Activated naive CD8-positive, alpha-beta T cell (primary cell): ENCODE measurements around the gene TRAPPC2.
A peak's percentile ranks its signal among the peaks of the same experiment; 100 is the strongest.
"Not testable (repeated sequence)": the region's sequence is repeated elsewhere in the genome, so short reads cannot be mapped to it uniquely, and the experiment has no call there.

ENCODE experiments used
- H3K27ac Mint-ChIP-seq: one replicate; pipeline ENCODE4 v1.8.0; 2021; ENCODE audit warnings: mixed read lengths
- H3K27me3 Mint-ChIP-seq: one replicate; pipeline ENCODE4 v1.8.0; 2021; ENCODE audit warnings: mixed read lengths
- H3K36me3 Mint-ChIP-seq: one replicate; pipeline ENCODE4 v1.8.0; 2021; ENCODE audit warnings: mixed read lengths
- H3K4me1 Mint-ChIP-seq: one replicate; pipeline ENCODE4 v1.8.0; 2021; ENCODE audit warnings: low read depth, mixed read lengths
- H3K4me3 Mint-ChIP-seq: one replicate; pipeline ENCODE4 v1.8.0; 2021; ENCODE audit warnings: mild to moderate bottlenecking, mixed read lengths
- H3K9me3 Mint-ChIP-seq: one replicate; pipeline ENCODE4 v1.8.0; 2021; ENCODE audit warnings: low read depth, mixed read lengths

The TRAPPC2 gene

GRCh38 chrX:13724878-13725277 is 9.5 kb downstream of the TRAPPC2 start:
- peaks cover 60% of the 10 kb centered on the region for H3K4me1 Mint-ChIP-seq

DNA sequence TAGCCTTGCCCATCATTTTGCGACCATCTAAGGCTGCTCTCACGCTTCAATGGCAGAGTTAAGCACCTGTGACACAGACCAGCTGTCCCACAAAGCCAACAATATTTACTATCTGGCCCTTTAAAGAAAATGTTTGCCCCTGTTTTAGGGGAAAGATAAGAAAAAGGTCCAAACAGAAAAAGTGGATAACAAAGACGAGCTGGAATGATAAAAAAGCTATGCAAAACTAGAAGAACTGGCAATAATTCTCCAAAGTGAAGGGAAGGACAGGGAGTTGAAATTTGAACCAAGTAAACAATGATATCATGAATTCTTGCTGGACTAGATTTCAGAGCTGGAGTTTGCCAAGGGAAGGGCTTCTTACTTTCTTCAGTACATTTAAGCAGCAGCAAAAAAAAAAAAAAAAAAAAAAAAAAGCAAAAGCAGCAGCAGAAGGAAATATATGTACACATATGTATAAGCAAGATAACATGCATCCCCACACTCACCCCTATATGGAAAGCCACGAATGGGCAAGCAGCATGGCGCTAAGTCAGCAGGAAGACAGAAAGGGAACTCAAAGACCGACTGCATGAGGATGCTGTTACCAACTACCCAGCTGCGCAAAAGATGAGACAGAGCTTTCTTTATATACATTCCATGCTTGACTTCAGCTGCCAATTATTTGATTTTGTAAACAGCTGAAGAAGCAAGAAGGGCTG is 12.5 kb downstream of the TRAPPC2 start:
- peaks cover 8% of the 10 kb centered on the region for H3K36me3 Mint-ChIP-seq
- no peak overlapping the region for H3K4me3 Mint-ChIP-seq
- H3K27me3 Mint-ChIP-seq: no peaks in the 10 kb centered on the region
- no peaks in the 10 kb centered on the region for H3K9me3 Mint-ChIP-seq
- H3K4me1 Mint-ChIP-seq: peaks cover 58% of the 10 kb centered on the region
- H3K27ac Mint-ChIP-seq: peak overlapping the region; percentile 46

More at GRCh38 chrX:13724878-13725277, 9.5 kb downstream of the TRAPPC2 start:
- H3K4me3 Mint-ChIP-seq, H3K27ac Mint-ChIP-seq, H3K27me3 Mint-ChIP-seq, H3K9me3 Mint-ChIP-seq: not testable (repeated sequence)
- peaks cover 17% of the 10 kb centered on the region for H3K36me3 Mint-ChIP-seq

DNA sequence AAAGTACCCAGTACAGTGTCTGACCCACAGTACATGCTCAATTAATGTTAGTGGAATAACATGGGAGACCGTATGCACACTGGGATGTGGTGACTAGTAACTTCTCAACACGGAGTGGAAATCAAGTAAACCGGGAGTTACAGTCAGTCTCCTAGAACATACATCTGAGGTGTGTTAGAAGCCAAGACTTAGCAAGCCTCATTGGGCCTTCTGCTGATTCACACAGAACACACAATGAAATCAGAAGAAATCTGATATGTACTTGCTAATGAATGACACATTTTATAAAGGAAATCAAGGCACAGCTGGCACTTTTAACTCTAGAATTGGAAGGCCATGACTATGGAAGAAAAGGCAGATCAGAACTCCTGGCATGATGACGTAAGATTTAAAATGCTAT is 13.0 kb downstream of the TRAPPC2 start:
- H3K27me3 Mint-ChIP-seq: no peaks in the 10 kb centered on the region
- peak overlapping the region; percentile 81 for H3K27ac Mint-ChIP-seq
- peaks cover 55% of the 10 kb centered on the region for H3K4me1 Mint-ChIP-seq
- H3K9me3 Mint-ChIP-seq: no peaks in the 10 kb centered on the region
- peaks cover 5% of the 10 kb centered on the region for H3K36me3 Mint-ChIP-seq
- H3K4me3 Mint-ChIP-seq: no peak overlapping the region

- Mint-ChIP-seq H3K4me3 (no peak overlapping the region), H3K9me3 (no peaks in the 10 kb centered on the region), H3K27ac (peak overlapping the region; percentile 37), H3K36me3 (peaks cover 6% of the 10 kb centered on the region), H3K4me1 (peaks cover 44% of the 10 kb centered on the region), H3K27me3 (no peaks in the 10 kb centered on the region)
Observed at GRCh38 chrX:13719192-13719856, 15.1 kb downstream of the TRAPPC2 start.

- Mint-ChIP-seq H3K36me3 (peaks cover 3% of the 10 kb centered on the region), H3K9me3 (no peaks in the 10 kb centered on the region), H3K4me3 (no peak overlapping the region), H3K27me3 (no peaks in the 10 kb centered on the region), H3K4me1 (peaks cover 36% of the 10 kb centered on the region), H3K27ac (no peak overlapping the region)
Observed at GRCh38 chrX:13717700-13718472, 16.5 kb downstream of the TRAPPC2 start.

DNA sequence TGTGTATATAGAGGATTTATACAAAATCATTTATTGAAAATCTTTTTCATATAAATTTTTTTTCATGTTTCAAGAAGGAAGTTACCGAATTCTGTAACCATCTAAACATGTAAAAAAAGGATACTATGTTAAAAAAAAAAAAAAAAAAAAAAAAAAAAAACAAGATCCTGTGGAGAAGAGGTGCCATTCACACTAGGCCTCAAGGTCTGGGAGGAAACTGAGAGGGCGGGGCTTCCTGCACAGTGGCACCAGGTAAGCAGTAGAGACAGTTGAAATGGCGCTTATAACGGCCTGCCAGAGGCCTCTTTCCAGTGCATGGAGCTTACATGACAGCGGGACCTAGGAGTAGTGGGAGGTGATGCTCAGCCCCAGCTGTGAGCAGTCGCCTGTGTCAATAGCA is 17.5 kb downstream of the TRAPPC2 start:
- peaks cover 3% of the 10 kb centered on the region for H3K36me3 Mint-ChIP-seq
- no peak overlapping the region for H3K4me3 Mint-ChIP-seq
- no peaks in the 10 kb centered on the region for H3K9me3 Mint-ChIP-seq
- H3K4me1 Mint-ChIP-seq: peaks cover 33% of the 10 kb centered on the region
- H3K27ac Mint-ChIP-seq: no peak overlapping the region
- H3K27me3 Mint-ChIP-seq: no peaks in the 10 kb centered on the region

- Mint-ChIP-seq H3K36me3 (peaks cover 3% of the 10 kb centered on the region), H3K27ac (peak overlapping the region; percentile 64), H3K4me3 (no peak overlapping the region), H3K27me3 (no peaks in the 10 kb centered on the region), H3K9me3 (no peaks in the 10 kb centered on the region), H3K4me1 (peaks cover 35% of the 10 kb centered on the region)
Observed at GRCh38 chrX:13716455-13716854, 18.0 kb downstream of the TRAPPC2 start.

- Mint-ChIP-seq H3K36me3 (no peaks in the 10 kb centered on the region), H3K27ac (peak overlapping the region; percentile 72)
Observed at GRCh38 chrX:13711141-13711540, 23.3 kb downstream of the TRAPPC2 start.

GRCh38 chrX:13703589-13703988 is 30.8 kb downstream of the TRAPPC2 start:
- Mint-ChIP-seq H3K4me1 (peaks cover 49% of the 10 kb centered on the region), H3K27ac (peak overlapping the region; percentile 91), H3K27me3 (no peaks in the 10 kb centered on the region), H3K9me3 (no peaks in the 10 kb centered on the region), H3K4me3 (no peak overlapping the region), H3K36me3 (peaks cover 2% of the 10 kb centered on the region)

More at GRCh38 chrX:13711141-13711540, 23.3 kb downstream of the TRAPPC2 start:
- no peaks in the 10 kb centered on the region for H3K27me3 Mint-ChIP-seq
- H3K9me3 Mint-ChIP-seq: no peaks in the 10 kb centered on the region
- no peak overlapping the region for H3K4me3 Mint-ChIP-seq
- H3K4me1 Mint-ChIP-seq: peaks cover 12% of the 10 kb centered on the region

DNA sequence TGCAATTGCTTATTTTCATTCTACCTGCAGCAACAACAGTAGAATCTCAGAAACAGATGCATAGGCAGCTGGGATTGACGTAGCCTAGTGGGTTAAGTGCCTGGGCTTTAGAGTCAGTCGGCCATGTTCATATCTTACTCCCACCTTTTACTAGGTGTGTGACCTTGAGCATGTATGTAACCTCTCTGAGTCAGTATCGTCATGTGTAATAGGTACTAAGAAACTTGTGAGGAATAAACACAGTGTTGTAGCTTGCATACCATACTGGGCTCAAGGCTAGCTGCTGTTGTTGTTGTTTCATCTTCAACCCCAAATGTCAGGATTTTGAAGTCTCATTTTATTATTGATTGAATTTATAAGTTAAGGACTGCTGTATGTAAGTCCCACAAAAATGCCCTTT is 31.3 kb downstream of the TRAPPC2 start:
- no peaks in the 10 kb centered on the region for H3K27me3 Mint-ChIP-seq
- H3K9me3 Mint-ChIP-seq: no peaks in the 10 kb centered on the region
- H3K27ac Mint-ChIP-seq: peak overlapping the region; percentile 91
- H3K36me3 Mint-ChIP-seq: peaks cover 2% of the 10 kb centered on the region
- no peak overlapping the region for H3K4me3 Mint-ChIP-seq
- H3K4me1 Mint-ChIP-seq: peaks cover 49% of the 10 kb centered on the region

- peaks cover 55% of the 10 kb centered on the region for H3K4me1 Mint-ChIP-seq
Observed at GRCh38 chrX:13702111-13702789, 32.2 kb downstream of the TRAPPC2 start.

DNA sequence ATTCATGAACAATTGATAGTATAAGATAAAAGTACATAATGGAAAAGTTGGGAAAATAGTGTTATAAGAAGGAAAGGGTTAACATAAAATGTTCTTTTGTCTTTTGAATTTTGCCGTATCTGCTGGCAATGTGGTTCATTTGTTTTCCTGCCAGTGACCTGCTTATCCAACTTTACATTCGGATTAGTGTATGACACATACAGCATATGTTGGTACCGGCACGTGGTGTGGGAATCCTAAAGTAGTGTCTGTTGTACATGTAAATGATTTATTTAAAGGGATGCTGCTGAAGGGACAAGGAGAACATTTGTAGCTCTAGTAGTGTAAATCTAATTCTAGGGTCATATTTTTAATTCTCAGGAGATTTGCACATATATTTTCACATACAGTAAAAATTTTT is 34.0 kb downstream of the TRAPPC2 start:
- H3K4me1 Mint-ChIP-seq: peaks cover 64% of the 10 kb centered on the region
- no peak overlapping the region for H3K27ac Mint-ChIP-seq
- H3K4me3 Mint-ChIP-seq: no peak overlapping the region
- peaks cover 2% of the 10 kb centered on the region for H3K36me3 Mint-ChIP-seq
- no peaks in the 10 kb centered on the region for H3K9me3 Mint-ChIP-seq
- H3K27me3 Mint-ChIP-seq: no peaks in the 10 kb centered on the region

More at GRCh38 chrX:13702111-13702789, 32.2 kb downstream of the TRAPPC2 start:
- Mint-ChIP-seq H3K27ac (peak overlapping the region; percentile 41), H3K27me3 (no peaks in the 10 kb centered on the region), H3K4me3 (no peak overlapping the region), H3K36me3 (peaks cover 2% of the 10 kb centered on the region), H3K9me3 (no peaks in the 10 kb centered on the region)

DNA sequence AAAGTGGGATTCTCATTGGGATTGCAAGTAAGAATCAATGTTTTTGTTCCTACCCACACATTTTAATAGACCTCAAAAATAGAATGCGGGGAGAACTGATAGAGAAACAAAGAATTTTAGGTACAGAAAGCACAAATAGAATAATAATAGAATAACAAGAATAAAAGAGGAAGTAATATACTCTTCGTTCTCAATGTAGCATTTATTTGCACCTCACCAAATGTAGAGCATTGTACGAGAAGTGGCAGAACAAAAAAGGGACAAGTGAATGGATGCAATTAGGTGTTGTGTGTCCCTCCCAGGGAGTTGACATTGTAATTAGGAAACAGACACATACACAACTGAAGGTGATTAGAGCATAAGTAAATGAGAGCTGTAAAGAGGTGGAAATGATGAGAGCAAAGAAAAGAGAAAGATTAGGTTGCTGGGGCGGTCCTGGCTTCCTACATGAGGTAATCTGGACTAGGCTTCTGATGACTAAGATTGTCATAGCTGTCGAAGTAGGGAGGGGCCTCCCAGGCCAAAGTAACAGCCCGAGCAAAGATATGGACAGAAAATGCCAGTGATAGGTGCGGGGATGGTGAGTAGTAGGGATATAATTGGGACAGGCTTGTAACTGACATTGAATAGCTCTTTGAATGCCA is 35.1 kb downstream of the TRAPPC2 start:
- peak overlapping the region; percentile 70 for H3K27ac Mint-ChIP-seq
- H3K27me3 Mint-ChIP-seq: no peaks in the 10 kb centered on the region
- H3K36me3 Mint-ChIP-seq: peaks cover 2% of the 10 kb centered on the region
- H3K4me1 Mint-ChIP-seq: peaks cover 70% of the 10 kb centered on the region
- H3K4me3 Mint-ChIP-seq: no peak overlapping the region
- H3K9me3 Mint-ChIP-seq: no peaks in the 10 kb centered on the region

GRCh38 chrX:13698432-13698831 is 36.0 kb downstream of the TRAPPC2 start:
- Mint-ChIP-seq H3K9me3 (no peaks in the 10 kb centered on the region), H3K27ac (peak overlapping the region; percentile 50), H3K4me1 (peaks cover 70% of the 10 kb centered on the region), H3K36me3 (no peaks in the 10 kb centered on the region), H3K27me3 (no peaks in the 10 kb centered on the region), H3K4me3 (no peak overlapping the region)
